ENCODE results near the gene P4HB.

DNA sequence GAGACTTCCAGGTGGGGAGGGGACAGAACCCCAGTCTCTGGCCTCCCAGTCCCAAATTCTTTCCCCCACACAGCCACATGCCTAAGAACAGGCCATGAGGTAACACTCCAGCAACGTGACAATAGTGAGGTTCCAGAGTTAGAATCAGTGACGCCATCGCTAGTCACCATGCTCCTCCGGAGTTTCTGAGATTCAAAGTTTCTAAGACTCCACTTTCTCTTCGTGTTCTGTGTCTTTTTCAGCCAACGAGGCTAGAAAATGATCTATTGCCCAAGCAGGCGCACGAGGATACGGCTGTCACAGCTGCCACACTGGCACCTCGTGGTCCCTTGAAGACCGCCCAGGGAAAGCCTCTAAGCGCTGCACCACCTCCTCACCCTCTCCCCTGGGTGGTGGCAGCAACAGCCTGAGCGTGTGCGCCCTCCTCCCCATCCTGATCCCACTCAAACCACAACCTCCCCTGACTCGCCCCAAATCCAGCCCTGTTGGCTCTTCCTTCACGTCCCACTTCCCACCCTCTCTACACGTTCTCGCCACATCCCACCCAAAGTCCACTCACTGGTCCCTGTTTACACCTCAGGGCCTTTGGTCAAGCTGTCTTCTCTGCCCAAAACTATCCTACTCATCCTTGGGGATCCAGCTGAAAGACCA lies 28.3 kb downstream of the P4HB start:
- no peak for TF ChIP-seq POLR2A (IDR thresholded peaks at IDR 0.05)
- TF ChIP-seq, protein P1, sequence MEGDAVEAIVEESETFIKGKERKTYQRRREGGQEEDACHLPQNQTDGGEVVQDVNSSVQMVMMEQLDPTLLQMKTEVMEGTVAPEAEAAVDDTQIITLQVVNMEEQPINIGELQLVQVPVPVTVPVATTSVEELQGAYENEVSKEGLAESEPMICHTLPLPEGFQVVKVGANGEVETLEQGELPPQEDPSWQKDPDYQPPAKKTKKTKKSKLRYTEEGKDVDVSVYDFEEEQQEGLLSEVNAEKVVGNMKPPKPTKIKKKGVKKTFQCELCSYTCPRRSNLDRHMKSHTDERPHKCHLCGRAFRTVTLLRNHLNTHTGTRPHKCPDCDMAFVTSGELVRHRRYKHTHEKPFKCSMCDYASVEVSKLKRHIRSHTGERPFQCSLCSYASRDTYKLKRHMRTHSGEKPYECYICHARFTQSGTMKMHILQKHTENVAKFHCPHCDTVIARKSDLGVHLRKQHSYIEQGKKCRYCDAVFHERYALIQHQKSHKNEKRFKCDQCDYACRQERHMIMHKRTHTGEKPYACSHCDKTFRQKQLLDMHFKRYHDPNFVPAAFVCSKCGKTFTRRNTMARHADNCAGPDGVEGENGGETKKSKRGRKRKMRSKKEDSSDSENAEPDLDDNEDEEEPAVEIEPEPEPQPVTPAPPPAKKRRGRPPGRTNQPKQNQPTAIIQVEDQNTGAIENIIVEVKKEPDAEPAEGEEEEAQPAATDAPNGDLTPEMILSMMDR (IDR thresholded peaks at IDR 0.05), result no peak
